ENCODE measurements around the gene SHF.

Gene SHF

DNA sequence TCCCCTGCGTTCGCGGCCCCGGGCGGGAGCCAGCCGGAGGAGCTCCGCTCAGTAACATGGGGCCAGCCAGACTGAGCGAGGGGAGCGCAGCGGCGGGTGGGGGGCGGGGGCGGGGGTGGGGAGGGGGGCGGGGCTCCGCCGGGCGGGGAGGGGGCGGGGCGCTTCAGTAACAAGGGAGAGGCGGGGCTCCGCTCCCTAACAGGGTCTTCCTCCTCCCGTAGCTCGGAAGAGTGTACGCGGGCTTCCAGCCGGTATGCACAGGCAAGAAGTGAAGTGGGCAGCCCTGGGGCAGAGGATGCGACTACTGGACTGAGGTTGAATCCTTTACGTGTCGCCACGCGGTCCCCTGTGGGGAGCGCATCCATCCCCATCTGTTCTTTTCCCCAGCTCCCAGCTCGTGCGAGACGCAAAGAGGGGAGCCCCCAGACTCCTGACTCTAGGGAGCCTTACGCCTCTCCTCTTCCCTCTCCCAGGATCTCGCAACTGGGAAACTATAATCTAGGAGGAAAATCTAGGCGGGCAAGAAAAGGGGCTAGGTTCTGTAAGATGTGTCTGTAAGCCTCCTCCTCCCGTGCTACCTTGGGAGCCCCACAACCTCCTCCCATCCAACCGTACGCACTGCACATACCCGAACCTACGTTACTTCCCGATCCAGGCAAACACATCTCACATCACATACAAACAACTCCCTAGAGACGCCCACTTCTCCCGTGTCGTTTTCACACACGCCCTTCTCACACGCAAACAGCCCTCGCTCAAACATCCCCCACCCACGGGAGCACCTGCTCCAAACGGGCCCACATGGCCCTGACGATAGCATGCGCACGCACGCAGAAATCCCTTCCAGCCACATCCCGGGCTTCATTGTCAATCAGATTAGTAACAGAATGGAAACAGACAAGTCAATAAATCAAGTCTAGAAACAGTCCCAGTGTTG is at the start of gene SHF:
Gene SHF (minus strand): TSS at position 73 of the 937 bp plus-strand sequence. CDS start 15 bp downstream, at position 58.
- no peak for TF ChIP-seq CTCF (IDR thresholded peaks at IDR 0.05)

DNA sequence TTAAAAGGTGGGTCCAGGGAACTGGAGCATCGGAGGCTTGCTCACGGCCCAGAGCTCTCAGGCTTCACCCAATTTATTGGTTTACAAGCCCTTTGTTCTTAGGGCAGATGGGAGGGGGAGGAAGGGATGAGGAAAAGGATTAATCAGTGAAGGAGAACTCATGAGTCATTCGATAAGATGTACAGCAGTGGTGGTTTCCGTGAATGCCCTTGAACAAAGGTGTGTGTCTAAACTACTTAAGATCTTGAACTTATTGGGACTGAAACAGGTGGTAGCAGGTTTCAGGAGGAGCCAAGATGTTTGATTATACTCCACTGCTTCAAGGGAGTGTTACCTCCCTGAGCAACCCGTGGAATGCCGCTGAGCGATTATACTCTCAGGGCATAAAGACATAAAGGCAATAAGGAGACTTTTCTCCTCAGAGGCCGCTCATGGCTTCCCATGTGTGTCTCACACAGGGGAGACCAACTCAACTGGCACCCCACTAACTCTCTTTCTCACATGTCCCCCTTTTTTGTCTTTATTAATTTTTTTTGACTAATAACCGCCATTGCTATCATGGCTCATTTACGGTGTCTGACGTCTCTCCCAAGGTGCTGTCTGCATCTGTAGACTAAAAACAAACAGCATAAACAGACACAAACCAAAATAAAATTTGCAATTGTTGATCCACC is 46.9 kb upstream of the SHF start:
- no peak for TF ChIP-seq CTCF (IDR thresholded peaks at IDR 0.05)

DNA sequence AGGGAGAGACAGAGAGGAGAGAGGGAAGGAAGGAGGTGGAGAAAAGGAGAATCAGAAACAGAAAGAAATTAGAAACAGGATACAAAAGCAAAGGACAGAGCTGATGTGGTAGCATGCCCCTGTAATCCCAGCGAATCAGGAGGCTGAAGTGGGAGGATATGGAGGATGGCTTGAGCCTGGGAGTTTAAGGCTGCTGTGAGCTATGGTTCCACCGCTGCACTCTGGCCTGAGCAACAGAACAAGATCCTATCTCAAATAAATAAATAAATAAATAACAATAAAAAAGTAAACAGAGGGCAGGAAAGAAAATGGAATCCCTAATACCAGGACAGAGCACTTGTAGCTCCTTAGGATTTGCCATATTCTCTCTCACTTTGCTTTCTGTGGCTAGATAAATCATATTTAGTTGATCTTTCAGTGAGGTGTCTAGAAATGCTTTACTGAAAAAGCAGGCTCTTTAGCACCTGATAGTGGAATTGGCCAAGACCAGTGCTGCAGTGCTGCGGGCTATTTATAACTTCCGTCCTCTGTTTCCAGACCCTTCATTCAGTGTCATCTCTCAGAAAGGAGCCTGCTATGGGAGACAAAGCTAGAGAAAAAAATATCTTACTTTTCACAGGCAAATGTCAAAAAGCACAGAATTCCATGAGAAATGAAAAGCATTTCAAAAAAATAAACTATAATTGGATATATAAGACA is 44.2 kb upstream of the SHF start:
- no peak for TF ChIP-seq CTCF (IDR thresholded peaks at IDR 0.05)

DNA sequence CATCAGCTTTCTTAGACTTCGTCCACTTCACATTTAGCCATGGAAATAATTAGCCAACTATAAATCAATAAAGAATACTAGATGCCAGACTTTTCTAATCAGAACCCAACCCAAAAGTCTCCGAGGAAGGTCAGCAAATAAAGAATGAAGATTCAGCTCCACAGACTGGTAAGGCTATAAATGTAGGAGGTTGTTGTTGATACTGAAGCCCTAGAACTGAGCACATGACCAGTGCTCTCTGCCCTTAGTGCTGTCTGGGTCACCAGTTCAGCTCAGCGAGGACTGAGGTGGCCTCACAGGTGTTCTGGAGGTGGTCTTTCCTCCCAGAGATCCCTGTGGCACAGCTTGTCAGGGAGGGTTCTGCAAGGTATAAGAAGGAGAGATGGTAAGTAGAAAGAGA is 43.4 kb upstream of the SHF start:
- TF ChIP-seq CTCF (IDR thresholded peaks at IDR 0.05), result no peak

DNA sequence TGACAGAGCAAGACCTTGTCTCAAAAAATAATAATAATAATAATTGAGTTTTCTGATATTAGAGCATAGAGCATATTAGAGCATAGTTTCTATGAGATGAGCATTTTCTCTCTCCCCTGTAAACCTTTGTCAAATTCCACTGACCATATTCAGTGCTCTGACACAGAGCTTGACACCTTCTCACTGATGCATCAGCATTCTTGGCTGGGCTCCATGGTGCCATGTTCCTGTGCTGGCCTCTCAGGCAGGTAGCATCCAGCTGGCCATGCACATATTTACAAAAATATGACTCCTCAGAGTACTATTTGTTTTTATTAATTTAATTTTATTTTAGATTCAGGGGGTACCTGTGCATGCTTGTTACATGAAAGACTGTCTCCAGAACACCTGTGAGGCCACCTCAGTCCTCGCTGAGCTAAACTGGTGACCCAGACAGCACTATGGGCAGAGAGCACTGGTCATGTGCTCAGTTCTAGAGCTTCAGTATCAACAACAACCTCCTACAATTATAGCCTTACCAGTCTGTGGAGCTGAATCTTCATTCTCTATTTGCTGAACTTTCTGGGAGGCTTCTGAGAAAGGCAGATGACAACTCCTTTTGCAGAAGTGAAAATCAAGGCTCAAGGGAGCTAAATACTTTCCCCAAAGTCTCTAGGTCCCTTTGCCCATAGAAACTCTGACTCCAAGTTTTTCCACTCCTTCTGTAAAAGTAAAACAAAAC is 42.6 kb upstream of the SHF start:
- TF ChIP-seq CTCF (IDR thresholded peaks at IDR 0.05), result no peak

DNA sequence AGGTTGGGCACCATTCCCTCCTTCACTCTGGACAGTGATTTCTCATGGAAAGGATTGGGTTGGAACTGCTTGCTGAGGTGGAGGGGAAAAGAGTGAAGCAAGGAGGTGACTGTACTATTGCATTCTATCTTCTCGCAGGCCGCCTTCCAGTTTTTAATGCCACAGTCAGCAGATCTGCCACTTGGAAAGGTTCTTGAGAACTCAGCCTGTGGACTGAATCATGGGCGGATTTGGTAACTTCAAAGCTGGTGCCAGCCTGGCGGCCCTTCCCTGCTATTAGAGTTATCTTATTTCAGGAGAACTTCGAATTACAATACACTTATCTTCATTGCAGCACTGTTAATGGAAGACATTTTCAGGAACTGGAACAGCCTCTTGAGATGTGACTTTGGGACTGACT is 41.2 kb upstream of the SHF start:
- no peak for TF ChIP-seq CTCF (IDR thresholded peaks at IDR 0.05)

Measured in LNCAP (cell line).